NCI-H187 treated with DMSO at 0.1 percent for 48 hours (cell line): ENCODE measurements around the gene ERGIC2.
A peak's percentile ranks its signal among the peaks of the same experiment; 100 is the strongest.
"Not testable (repeated sequence)": the region's sequence is repeated elsewhere in the genome, so short reads cannot be mapped to it uniquely, and the experiment has no call there.

Experiments
- DNase-seq: peaks from one replicate; lab custom pipeline; 2025; lab: John Stamatoyannopoulos, UW

ERGIC2 gene

GRCh38 chr12:29380536-29381523 lies at the start of gene ERGIC2:
Gene ERGIC2 (minus strand): TSS chr12:29381172. CDS start chr12:29371633, 9,539 bp downstream.
- DNase-seq, result peak; percentile 98

GRCh38 chr12:29430716-29431044 lies 49.7 kb upstream of the ERGIC2 start:
- DNase-seq, result no peak

DNA sequence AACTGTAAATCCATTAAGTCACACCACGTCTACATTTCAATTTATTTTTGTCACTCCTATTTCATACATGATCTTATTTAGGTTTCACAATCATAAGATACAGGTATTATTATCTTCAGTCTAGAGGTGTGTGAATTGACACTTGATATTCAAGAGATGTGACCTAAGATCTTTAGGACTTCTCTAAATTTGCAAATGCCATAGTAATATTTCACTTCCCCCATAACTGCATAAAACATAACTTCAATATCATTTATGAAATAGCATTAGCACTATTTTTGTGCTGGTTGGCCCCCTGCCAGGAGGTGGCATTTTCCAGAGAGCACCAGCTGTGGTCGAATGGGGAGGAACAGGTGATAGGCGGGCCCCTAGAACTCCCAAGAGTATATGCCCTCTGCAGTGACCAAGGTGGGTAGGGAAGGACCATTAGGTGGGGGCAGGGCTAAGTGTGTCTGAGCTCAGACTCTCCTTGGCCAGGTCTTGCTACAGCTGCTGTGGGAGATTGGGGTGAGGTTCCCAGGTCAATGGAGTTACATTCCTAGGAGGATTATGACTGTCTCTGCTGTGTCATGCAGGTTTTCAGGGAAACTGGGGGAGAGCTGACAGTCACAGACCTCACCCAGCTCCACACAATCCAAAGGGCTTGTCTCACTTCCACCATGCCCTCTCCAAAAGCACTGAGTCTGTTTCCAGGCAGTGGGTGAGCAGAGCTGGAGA lies 49.2 kb upstream of the ERGIC2 start:
- no peak for DNase-seq

GRCh38 chr12:29428633-29429032 lies 47.7 kb upstream of the ERGIC2 start:
- no peak for DNase-seq

- no peak for DNase-seq
These were observed 47.0 kb upstream of the ERGIC2 start for GRCh38 chr12:29427964-29428363.

DNA sequence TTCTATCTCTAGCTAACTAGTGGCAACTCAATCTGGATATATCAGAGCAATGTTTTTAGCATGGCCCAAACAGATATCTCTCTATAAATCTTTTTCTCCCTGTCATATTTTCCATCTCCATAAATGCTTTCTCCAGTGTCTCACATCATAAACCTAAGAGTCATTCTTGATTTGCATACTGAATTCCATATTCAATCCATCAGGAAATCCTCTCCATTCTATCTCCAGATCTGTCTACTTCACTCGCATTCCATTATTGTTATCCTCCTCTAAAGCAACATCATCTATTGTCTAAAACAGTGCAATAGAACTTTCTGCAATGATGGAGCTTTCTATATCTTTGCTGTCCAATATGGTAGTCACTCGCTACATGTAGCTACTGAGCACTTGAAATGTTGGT lies 45.5 kb upstream of the ERGIC2 start:
- DNase-seq, result no peak

GRCh38 chr12:29425722-29426121 lies 44.8 kb upstream of the ERGIC2 start:
- no peak for DNase-seq

DNA sequence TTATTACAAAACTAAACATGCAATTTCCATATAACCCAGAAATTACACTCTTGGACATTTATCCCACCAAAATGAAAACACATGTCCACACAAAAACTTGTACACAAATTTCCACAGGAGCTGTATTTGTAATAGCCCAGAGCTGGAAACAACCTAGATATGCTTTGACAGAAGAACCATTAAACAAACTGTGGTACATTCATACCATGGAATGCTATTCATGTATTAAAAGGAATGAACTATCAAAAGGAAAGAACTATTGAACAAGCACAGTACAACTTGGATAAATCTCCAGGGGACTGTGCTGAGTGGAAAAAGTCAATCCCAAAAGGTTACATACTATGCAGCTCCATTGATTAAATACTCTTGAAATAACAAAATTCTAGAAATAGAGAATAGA lies 35.8 kb upstream of the ERGIC2 start:
- DNase-seq, result no peak

GRCh38 chr12:29415111-29415510 lies 34.1 kb upstream of the ERGIC2 start:
- no peak for DNase-seq

- no peak for DNase-seq
These were observed 33.4 kb upstream of the ERGIC2 start for GRCh38 chr12:29414368-29414767.

DNA sequence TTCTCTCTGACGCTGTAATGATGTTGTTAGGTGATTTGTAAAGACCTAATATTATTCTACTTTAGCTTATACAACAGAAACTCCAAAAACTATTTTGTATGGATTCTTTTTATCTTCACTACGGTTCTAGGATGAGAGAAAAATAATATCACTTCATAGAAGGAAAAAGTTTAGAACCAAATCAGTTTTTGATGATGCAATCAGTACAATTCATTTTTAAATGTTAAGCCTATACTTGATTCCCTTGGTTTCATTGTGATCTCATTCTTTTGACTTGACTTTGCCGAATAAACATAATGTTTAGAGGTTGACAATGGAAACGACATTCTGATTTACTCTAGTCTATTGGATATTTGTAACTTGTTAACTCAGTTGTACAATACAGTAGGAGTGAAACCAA lies 24.6 kb upstream of the ERGIC2 start:
- DNase-seq, result no peak

DNA sequence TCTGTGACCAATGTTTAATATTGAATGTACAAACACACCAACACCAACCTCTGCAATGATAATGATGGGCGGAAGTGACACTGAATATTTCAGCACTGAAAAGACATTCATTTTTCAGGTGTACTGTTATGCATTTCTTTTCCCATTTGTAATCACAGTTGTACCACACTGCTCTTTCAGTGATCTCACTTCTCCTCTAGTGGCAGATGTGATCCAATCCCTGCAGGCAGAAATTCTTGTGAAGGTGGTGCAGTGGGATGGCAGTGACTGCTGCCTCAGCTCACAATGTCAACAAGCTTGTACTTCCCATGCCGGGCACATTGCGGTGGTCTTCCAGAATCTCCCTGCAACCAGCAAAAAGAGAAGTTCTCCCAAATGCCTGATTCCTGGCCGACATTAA lies 23.0 kb upstream of the ERGIC2 start:
- DNase-seq, result no peak

GRCh38 chr12:29402437-29402836 lies 21.5 kb upstream of the ERGIC2 start:
- no peak for DNase-seq

- no peak for DNase-seq
These were observed 17.5 kb upstream of the ERGIC2 start for GRCh38 chr12:29398495-29398894.

DNA sequence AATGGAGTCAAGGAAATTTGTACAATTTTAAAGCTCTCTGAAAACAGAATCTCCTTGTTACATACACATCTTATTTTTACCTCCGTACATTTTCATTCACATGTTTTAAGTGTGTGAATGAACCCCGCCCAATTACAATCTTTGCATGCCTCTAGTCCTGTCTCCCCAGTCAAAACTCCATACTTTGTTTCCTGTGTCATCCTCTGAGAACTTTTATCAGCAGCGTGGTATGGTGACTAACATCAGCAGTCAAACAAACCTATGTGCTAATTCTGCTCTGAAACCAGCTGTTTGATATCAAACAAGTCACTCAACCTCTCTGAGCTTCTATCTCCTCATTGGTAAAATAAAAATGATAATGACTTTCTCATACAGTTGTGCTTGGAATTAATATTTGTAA lies 15.8 kb upstream of the ERGIC2 start:
- DNase-seq, result no peak

DNA sequence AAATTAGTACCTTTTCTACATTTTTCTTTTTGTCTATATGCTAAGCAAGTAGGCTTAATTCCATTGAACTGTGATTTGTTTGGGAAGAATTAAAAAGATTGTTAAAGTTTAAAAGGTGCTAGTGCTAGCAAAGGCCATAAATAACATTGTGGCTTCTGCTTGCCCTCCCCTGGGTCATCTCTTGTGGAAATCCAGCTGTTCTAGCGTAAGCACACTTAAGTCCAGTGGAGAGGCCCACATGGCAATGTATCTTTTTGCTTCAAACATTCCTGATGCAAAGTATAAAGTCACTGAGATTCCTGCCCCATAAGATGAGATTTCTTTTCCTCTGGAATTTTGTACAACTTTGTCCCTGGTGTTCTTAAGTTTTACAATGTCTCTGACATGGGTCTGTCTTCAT lies 14.4 kb upstream of the ERGIC2 start:
- DNase-seq, result no peak

DNA sequence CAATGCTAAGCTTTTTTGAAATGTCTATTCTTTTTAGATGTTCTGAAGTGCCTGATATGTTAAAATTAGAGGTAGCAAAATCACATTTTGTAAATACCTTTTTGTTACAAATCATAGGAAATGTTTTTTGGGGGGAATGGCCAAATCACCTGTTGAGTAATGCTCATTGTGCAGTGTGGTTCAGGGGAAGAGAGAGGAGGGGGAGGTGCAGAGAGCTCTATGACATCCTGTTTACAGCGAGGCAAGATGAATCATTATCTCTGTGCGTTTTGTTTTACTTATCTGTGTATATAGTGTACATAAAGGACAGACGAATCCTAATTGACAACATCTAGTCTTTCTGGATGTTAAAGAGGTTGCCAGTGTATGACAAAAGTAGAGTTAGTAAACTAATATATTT lies 9.4 kb upstream of the ERGIC2 start:
- not testable (repeated sequence) for DNase-seq

DNA sequence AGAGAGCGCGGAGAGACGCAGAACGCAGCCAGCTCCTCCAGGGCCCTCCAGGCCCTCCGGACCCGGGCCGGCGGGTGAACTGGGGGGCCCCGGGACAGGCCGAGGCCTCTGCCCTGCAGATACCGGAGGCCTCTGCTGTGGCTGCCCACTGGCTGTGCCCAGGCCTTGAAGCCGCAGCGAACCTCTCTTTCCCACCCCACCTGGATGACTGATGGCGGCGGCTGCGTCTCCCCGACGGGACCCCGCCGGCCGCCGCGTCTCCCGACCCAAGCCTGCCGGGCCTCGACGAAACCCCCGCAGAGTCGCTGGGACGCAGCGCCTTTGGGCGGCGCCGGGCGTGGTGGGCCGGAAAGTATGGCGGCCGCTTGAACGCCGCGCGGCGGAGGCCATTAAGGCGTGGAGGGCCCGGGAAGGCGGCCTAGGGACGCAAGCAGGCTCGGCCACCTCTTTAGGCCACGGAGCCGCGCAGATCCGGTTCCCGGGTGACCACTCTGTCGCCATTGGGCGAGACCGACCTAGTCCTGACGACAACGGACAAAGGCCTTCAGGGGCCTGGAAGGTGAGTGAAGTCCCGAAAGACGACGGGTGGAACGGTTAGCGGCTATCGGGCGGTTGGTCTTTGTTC lies 8.4 kb upstream of the ERGIC2 start:
- DNase-seq, result no peak

- not testable (repeated sequence) for DNase-seq
These were observed 5.2 kb upstream of the ERGIC2 start for GRCh38 chr12:29386084-29386680.

DNA sequence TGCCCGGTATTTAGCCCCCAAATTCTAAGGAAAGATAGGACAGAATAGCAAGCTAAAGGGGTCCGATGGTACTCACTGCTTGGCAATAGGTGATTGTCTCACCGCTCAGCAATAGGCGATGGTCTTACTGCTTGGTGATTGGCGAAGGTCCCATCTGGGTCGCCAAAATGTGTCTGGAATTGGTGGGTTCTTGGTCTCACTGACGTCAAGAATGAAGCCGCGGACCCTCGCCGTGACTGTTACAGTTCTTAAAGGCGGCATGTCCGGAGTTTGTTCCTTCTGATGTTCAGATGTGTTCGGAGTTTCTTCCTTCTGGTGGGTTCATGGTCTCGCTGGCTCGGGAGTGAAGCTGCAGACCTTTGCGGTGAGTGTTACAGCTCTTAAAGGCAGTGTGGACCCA lies 4.2 kb upstream of the ERGIC2 start:
- not testable (repeated sequence) for DNase-seq

DNA sequence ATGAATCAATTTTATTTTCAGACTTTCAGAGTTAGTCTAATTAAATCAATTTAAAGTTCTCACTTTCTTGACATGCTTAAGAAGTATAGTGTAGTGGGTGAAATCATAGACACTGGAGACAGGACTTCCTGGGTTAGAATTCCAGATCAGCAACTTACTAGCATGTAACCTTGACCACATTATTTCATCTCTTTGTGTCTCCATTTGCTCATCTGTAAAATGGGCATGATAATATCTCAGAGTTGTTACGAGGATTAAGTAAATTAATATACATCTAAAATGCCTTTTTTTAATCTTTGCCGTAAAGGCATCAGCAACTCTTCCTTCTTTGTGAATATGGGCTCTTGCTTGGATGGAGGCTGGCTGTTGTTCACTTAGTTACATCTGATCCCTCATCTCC lies 1.3 kb upstream of the ERGIC2 start:
- DNase-seq, result no peak

GRCh38 chr12:29376118-29376517 lies 4.9 kb downstream of the ERGIC2 start:
- DNase-seq, result no peak
